GM20431 (cell line): Measurements from ENCODE around the gene HOXA3.

ENCODE experiments used
- in situ Hi-C: fragments of 300-500 bp; cut with MseI, MboI; formaldehyde crosslinking; loops from one replicate; pipeline ENCODE4 v1.15.0; 2020; ENCODE audit warnings: low sequenced_read_pairs; ENCODE audit not compliant: unreplicated experiment

The HOXA3 gene

DNA sequence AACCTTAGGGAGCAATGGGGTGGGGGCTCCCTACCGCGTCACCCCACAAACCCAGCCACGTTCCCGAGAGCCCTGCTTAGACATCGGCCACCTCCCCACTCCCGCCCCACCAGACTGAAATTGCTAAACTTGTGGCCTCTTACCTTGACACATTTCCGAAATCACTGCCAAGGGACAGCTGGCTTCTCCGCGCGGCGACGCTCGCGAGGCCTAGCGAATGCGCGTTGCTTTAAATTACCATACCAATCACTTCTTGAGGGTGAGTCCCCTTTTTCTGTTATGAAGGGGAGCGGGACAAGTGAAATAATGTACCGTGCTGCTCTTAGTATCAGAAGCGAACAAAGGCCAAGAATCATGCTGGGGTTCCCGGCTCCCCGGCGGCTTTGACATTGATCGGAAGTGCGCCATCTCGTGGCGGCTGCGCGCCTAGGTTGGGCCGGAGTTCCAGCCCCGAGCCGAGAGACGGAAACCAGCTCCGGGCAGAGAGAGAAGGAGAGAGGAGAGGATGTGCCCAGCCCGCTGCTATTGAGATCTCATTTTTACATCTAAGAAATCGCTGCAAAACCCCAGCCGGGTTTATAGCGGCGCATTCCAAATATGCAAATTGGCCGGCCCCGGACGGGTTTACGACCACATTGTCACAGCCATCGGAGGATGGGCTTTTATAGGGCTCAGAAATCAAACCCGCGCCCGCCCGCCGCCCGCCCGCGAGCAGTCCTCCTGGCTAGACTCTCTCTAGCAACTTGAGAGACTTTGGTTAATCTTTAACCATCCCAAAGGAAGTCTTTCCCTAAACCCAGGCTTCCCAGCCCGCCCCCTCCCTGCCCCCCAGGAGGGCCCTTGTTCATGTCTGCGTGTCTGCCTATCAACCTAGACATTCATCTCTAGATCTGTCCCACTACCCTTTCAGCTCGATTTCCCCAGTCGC is 27.4 kb upstream of the HOXA3 start:
- in situ Hi-C loops: no loop called here

DNA sequence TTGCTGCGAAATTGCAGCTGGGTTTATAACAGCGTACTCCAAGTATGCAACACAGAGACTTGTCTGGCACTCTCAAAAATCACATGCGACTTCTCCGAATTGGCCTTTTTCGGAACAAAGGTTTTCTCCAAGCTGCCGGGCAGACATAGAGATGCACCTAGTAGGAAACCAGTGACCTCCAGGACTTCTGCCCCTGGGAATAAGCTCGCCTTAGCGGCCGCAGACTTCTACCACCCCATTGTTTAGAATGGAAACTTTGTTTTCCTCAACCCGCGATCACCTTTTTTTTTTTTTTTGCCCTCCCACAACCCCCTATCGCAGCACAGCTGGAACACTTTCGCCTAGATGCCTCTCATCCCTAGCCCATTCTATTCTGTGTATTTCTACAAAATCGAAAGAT is 26.6 kb upstream of the HOXA3 start:
- in situ Hi-C loops: no loop called here

DNA sequence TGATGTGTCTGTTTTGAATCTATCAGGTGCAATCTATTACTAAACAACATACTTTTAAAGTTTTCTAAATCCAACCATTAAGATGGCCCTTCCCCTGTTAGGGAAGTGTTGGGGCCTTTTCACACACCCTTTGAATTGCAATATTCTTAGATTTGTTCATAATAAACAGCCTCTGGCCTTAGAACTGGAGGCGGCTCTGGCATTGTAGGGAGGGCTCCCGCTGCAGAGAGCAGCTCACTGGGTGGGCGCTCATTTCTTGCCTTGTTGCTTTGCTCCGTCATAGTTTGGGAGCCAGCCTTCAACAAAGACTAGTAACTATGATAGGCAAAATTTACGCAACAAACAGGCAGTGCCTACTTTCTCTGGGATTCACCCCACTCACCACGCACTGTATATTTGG is 26.0 kb upstream of the HOXA3 start:
- in situ Hi-C loops: no loop called here

DNA sequence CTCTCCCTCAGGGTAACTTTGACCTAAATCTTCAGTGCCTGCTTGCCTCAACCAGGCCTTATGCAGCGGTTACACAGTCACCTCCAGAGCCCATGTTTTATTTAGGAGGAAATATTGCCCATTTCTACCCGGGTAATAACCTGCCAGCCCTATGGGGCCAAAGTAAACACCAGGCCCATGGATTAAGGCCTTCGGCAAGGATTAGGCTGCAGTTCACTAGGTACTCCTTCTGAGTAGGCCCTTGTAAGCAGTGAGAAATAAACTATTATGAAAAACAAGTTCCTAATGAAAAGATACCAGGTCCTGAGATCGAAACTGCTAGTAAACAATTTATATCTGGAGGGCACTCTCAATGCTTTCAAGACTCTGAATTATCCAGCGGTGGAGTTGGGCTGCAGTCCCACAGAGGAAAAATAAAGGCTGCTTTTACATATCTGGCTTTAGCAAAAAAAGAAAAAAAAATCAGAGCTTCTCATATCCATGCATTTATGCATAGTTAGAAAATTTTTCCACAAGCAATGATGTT is 25.5 kb upstream of the HOXA3 start:
- in situ Hi-C loops: no loop called here

DNA sequence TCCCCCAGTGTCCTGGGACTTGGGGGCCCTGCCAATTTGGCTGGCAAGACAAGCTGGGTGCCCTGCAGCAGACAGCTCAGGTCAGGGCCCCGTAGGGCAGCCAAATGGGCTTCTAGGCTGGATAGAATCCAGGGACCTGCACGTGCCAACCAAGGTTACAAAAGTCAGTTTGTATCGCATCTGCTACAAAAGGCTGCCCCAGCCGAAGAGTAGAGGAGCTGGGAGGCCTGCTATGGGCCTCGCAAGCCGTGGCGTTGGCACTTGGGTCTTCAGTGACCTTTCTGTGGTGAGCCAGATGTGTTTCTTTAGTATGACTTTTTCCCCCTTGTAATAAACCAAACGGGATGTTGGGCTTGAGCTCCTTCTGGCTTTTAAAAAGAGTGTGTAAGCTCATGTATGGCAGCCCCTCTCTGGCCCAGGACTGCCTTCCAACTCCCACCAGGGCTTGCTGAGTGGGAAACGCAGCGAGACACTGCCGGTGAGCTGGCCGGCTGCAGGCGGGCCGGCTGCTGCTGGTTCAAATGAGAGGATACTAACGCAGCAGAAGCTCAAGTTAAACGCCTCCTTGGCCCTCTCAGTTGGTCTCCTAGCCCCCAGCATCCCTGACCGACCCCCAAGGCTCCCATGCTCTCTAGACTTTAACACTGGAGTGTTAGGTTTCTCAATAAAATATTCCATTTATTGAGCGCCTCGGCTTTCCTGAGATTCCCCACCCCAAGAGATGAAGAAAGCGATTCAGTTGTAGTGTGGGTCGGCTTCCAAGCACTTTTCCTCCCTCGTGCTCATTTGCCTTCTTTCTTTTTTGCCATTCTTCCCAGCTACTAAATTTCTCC is 24.8 kb upstream of the HOXA3 start:
- in situ Hi-C loops: no loop called here

DNA sequence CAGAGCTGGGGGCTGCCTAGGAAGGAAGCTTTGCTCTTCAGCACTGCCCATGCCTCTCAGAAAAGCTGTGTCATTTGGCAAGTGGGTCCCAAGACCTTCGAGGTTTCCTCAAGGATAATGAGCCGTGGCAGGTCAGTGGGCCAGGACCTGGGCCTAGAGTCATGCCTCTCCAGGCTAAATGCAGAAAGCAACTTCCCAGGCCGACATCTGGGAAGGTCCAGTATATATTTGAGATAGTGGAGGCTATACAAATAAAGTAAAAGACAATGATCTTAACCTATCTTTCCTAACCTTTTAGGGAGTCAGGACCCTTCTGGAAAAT is 24.1 kb upstream of the HOXA3 start:
- in situ Hi-C loops: no loop called here

DNA sequence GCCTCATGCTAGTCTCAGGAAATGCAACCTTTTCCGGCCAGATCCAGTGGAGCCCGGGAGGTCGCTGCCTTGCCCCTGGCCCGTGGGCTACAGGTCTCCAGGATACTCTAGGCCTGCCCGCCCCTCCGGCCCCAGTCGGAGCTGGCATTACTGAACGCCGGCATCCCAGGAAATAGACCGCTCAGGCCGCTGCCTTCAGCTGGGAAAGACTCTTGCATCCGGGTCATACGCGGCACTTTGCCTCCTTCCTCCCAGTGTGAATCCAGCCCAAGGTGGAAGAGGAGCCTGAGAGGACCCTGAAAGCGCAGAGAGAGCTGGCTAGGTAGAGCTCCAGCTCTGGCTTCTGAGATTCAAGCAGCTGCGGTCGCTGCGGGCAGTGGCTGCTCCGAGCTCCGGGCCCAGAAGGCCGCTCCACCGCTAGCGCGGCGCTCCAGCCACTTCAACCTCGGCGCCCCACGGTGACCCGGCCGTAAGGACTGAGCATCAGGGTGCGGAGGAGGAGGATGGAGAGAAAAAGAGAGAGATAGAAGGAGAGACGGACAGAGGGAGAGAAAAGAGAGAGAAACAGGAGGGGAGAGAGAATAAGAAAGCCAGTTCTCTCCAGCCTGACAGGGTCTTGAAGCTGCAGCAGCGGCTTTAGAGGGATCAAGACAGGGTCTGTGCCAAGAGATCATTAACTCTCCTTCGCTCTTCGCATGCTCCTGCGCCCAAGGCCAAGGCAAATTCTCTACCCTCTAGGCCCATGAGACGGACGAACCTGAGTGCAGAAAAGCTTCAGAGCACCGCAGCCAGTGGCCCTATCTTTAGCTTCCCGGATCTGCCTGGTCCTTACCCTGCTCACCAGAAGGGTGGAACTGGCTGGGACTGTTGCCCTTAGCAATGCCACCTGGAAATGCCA is 23.5 kb upstream of the HOXA3 start:
- in situ Hi-C loops: no loop called here

DNA sequence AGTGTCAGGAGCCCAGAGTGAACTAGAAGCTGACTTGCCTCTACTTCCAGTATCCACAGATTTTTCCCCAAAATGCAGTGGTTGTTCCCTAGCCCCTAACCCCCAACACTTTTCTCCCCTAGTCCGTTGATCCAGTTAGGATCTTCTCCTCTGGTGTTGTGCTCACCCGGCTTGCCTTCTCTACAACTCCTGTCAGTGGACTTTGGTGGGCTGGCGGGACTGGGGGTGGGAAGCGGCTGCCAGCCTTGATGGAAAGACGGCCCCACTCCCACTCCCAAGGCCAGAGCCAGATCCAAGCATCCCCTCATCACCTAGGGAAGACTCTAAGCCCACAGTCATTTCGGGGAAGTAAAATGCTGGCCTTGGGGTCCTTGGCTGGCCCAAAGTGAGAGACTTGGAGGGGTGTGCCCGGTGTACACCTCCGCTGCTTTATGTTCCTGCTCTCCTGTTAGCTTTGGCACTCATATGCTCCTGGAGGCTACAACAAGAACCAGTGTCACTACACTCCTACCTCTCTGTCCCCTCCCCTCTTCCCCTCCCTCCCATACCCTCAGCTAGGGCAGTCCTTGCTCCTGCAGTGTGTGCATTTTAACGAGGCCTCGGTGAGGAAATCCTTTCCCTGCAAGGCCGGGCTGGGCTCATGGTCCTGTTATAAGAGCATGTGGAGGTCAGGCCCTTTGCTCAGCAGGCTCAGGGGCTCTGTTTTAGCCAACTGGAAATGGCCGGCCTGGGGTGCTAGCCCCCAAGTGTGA is 22.7 kb upstream of the HOXA3 start:
- in situ Hi-C loops: loop anchor here (25.0 kb wide), 2 partner anchors 788 to 1313 kb away; no protein-coding TSS in a partner anchor

DNA sequence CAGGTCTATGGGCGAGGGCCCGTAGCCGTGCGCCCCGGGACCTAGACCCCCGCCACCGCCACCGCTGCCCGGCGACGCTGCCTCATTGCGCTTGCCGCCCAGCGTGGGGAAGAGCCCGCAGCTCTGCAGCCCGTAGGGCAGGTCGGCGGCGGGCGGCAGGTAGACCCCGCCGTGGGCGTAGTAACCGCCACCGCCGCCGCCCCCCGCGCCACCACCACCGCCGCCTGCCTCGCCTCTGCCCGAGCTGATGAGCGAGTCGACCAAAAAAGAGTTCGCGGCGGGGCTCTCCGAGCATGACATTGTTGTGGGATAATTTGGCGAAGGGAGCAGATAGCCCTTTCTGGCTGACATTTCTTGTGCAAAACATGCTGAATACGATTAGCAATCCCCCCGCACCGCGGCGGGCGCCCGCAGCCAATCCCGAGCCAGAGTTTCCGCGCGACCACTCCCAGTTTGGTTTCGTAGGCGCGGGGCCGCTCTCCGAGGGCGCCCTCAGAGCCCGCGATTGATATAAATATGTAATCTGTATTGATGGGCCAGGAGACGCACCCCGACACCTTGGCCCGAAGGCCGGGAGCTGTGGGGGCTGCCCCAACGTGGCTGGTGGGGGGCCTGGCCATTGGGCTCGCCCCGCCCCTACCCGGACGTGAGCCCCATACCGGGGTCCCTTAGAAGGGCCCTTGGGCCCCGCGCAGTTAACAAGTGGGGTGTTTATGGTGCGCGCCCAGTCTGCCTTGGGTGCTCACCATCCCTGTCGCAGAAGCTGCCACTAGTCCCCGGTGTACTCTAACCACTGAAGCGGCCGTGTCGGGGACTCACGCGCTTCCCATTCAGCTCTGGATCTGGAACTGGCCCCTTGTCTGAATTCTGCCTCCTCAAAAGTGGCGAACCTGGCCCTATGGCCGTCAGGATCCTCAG is 21.8 kb upstream of the HOXA3 start, which contains the start of gene HOXA10:
TSS of gene HOXA10 (minus strand) at position 365 of the 918 bp plus-strand sequence. CDS start at position 351, 14 bp downstream.
- in situ Hi-C loops: loop anchor here (25.0 kb wide), 2 partner anchors 787 to 1312 kb away; no protein-coding TSS in a partner anchor

DNA sequence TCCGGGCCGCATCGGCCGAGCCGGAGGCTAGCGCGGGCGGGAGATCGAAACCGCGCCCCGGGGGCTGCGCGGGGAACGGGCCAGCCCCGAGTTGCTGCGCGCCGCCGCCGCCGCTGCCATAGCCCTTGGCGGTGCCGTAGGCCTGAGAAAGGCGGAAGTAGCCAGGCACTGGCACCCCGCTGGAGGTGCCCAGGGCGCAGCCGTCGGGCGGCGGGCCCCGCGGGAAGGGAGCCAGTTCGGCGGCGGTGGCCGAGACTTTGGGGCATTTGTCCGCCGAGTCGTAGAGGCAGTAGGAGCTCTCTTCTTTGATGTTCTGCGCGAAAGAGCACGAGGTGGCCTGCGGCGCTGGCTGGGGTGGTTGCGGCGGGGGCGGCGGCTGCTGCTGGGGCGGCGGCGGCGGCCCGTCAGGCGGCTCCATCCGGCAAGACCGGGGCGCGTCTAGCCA is 21.1 kb upstream of the HOXA3 start:
- in situ Hi-C loops: loop anchor here (25.0 kb wide), 2 partner anchors 786 to 1311 kb away; no protein-coding TSS in a partner anchor

DNA sequence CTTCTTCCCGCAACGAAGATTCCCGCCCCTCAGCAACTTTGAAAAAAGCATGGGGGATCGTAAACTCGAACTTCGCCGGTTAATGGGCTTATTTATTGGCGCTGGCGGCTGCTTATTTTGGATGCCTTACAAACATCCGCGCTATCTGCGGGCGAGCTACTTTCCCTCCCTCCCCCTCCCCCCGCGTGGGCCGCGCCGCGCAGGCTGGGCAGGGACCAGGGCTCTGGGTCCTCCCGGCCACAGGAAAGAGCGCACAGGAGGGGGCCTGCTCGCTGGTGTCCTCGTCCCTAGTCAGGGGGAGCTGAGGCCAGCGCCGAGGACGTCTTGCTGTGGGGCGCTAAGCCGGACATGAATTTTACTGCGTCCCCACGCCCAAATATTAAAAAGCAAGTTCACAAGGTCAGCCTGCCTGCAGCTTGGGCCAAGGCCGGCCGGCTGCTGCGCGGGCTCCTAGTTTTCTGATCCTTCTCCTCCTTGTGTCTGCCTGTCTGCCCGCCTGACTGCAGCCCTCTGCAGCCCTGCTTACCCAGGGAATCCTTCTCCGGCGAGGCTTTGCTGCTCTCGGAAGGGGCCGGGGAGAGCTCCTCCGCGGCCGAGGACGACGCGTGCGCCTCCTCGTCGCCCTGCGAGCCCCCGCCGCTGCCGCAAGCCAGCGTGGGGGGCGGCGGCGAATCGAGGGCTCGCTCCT is 20.6 kb upstream of the HOXA3 start:
- in situ Hi-C loops: loop anchor here (25.0 kb wide), 2 partner anchors 786 to 1311 kb away; no protein-coding TSS in a partner anchor

DNA sequence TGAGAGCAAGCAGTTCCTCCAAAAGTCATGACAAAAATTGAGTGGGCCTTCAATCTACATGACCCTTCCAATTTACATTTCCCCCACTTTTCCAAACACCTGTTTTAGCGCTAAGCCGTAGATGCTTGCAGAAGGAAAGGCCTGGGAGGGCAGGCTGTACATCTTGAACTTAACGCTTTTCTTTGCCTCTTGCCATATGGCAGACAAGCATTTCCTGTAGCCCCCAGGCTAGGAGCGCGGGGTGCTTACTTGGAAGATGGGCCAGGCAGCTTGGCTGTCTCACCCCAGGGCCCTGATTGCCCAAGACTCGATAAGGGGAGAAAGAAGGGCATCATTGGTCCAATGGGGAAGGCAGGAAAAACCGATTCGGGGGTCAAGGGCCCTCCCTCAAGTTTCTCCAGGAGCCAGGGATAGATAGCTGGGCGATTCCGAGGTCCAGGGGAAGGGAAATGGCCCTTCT is 20.0 kb upstream of the HOXA3 start:
- in situ Hi-C loops: loop anchor here (25.0 kb wide), 2 partner anchors 785 to 1310 kb away; no protein-coding TSS in a partner anchor

DNA sequence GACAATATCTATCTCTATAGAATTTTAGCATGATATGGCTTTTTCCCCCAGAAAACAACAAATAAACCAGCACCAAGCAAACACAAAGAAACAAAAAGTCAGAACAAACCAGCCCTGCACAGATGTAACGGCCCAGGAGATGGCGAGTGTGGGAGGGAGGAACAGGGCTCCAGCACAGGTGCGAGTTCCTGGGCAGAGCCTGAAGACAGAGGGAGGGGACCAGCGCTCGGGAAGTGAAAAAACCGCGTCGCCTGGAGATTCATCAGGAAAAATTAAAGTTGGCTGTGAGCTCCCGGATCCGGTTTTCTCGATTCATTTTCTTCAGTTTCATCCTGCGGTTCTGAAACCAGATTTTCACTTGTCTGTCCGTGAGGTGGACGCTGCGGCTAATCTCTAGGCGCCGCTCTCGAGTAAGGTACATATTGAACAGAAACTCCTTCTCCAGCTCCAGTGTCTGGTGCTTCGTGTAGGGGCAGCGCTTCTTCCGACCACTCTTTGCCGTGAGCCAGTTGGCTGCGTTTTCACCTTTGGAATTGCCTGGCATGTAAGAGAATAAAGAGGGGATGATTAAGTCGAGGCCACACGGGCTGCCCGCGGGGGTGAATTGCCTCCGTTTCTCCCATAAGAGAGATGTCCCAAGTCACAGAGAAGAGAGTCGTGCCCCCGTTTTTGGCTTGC is 19.4 kb upstream of the HOXA3 start:
- in situ Hi-C loops: loop anchor here (25.0 kb wide), 2 partner anchors 784 to 1309 kb away; no protein-coding TSS in a partner anchor

DNA sequence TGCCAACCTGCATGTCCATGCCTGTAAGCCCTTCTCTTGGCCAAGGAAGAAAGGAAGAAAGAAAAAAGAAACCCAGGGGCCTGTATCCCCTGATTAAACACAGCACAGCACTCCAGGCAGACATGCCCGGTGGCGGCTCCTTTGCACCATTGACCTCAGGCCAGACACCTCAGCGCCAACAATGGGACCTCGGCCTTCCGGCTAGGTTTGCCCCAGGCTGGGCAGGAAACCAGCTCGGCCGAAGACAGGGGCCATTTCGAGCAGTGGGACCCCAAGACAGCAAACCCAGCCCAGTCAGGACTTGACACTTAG is 18.9 kb upstream of the HOXA3 start:
- in situ Hi-C loops: loop anchor here (25.0 kb wide), 2 partner anchors 784 to 1309 kb away; no protein-coding TSS in a partner anchor

DNA sequence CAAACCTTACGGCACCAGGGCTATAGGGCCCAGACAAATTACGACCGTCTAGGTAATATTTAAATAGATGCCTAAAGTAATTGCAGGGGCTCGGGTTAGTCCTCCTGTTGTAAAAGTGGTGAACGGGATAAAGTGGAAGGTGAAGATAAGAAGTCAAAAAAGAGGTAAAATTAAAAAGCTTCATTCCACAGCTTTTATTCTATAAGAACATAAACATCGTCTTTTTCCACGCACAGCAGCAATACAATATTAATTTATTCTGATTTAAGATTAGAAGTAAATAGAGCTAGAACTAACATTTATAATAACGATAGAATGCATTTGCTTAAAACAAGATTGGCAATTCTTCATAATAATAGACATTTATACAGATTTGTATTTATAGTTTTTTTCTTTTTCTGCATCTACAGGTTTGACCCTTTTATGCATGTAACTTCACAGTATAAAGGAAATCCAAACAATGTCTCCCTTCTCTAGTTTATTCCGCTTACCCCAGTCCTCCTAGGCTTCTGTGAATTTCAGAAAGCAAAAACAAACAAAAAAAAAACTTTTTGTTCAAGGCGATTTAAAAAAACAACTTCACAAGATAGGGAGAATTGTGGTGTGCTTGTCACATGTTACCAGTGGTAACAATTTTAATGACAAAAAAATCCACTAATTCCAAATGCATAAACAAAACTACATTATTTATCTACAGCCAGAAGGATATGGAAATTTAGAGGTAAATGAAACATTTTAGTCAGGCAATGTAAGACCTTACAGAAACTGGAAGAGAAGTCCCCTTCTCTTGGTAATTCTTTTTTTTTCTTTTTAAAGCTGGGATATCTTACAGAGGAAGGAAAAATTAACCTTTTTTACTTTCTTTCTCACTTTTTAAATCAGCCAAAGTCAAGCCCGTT is 18.3 kb upstream of the HOXA3 start:
- in situ Hi-C loops: loop anchor here (25.0 kb wide), 2 partner anchors 783 to 1308 kb away; no protein-coding TSS in a partner anchor
